LNCAP (cell line): ENCODE measurements around the gene RGL3.

Source experiments
- CTCF ChIP-seq: fragments of 450-650 bp; IDR thresholded peaks from 2 replicates; pipeline ENCODE4 v1.5.1; 2017; ENCODE audit warnings: mild to moderate bottlenecking

The RGL3 gene

GRCh38 chr19:11345122-11345803 lies 73.9 kb downstream of the RGL3 start:
- TF ChIP-seq CTCF, result no peak
